H7 (cell line): ENCODE data around the gene ECPAS. TPM values are rescaled to one million over a fixed set of nuclear protein-coding genes. Genes with fewer than 3 reads are reported as not detected.
A peak's percentile ranks its signal among the peaks of the same experiment; 100 is the strongest.
"Not testable (repeated sequence)": the region's sequence is repeated elsewhere in the genome, so short reads cannot be mapped to it uniquely, and the experiment has no call there.

ENCODE experiments used
- DNase-seq: peaks from one replicate; pipeline ENCODE4 v3.0.0; 2012
- H3K27me3 ChIP-seq: 2 replicates; pipeline ENCODE4 v1.6.0; 2011; ENCODE audit warnings: mild to moderate bottlenecking, low read length; ENCODE audit not compliant: control insufficient read depth, insufficient read depth
- H3K36me3 ChIP-seq: replicated peaks from 2 replicates; pipeline ENCODE4 v1.5.1; 2011; ENCODE audit warnings: low read length; ENCODE audit not compliant: control insufficient read depth, insufficient read depth
- H3K4me3 ChIP-seq: 2 replicates; pipeline ENCODE4 v1.5.1; 2011; ENCODE audit warnings: low read depth, mild to moderate bottlenecking, control low read depth, low read length, moderate library complexity; ENCODE audit not compliant: insufficient read depth
- total RNA-seq: library from RNA; depleted of rRNA; stranded (reverse); fragments of >200 nt; shearing (Covaris generic); gene quantifications from 2 replicates; pipeline ENCODE4 v1.2.3, GENCODE V29; 2014

The ECPAS gene
- total RNA-seq, 1 experiment from 2014 or later = 92.6 TPM

DNA sequence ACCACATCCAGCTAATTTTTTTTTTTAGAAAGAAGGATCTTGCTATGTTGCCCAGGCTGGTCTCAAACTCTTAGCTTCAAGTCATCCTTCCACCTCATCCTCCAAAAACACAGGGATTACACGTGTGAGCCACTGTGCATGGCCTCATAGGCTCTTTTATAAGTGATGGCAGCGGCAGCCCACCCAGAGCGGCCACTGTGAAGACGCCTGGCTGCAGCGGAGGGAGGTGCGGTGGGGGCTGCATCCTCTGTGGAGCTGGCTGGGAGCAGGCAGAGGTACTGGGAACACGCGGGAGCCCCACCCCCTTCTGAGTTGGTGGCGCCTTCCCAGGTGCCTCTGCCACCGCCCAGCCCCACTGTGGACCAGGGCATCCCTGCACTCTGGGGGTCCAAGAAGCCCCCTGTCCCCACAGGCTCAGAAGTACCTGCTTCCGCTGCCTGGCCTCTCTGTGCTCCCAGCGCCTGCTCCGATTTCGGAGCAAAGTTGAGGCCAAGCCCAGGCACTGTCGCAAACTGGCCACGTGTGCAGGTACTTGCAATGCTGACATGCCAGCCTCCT, 16.9 kb upstream of the ECPAS start:
- Histone ChIP-seq H3K27me3 (no peaks in the 10 kb centered on the region), H3K4me3 (no peak overlapping the region), H3K36me3 (no peaks in the 10 kb centered on the region)
- peak; percentile 45 for DNase-seq

DNA sequence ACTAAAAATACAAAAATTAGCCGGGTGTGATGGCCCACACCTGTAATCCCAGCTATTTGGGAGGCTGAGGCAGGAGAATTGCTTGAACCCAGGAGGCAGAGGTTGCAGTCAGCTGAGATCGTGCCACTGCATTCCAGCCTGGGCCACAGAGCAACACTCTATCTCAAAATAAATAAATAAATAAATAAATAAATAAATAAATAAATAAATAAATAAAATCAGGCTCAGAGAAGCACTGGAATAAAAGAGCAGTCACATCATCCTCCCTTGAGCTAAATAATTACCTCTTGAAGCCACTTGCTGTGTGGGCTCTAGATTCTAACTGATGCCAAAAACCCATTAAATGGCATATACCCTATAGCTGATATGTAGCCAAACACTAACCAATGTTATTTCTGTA, 13.0 kb upstream of the ECPAS start:
- not testable (repeated sequence) for H3K27me3 ChIP-seq, H3K36me3 ChIP-seq, DNase-seq, H3K4me3 ChIP-seq

DNA sequence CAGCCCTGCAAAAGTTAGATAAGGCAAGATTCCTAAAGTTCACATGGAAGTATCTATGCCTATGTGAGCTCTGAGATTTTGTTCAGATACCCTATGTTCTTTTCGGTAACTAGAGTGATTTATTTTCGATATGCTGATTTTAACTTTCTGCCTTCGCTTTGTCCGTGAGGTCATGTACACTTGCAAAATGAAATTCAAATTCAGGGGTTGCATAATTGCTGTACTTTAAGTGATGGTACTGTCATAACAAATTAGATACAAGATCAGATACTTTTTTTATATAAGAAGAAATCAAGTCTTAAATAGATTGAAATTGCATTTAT, 350 bp upstream of the ECPAS start:
- H3K27me3 ChIP-seq = no peaks in the 10 kb centered on the region
- DNase-seq = no peak
- H3K4me3 ChIP-seq = peak overlapping the region; percentile 80
- H3K36me3 ChIP-seq = no peaks in the 10 kb centered on the region

DNA sequence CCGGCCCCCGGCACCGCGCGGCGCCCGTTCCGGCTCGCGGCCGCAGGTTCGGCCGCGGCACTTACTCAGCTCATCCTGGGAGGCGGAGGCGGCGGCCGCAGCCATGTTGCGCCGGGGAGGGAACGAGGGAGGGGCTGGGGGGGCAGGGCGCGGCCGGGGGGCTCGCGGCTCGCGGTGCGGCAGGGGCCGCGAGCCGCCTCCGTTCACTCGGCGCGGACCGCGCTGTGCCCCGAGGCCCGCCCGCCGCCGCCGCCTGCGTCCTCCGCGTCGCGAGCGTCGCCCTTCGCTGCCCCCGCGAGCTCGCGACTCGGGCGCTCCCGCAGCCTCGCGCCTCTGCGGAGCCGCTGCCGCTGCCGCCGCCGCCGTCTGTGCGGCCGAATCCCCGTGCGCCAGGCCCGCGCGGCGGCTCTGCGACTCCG, 735 bp downstream of the ECPAS start:
- Histone ChIP-seq H3K4me3 (peak overlapping the region; percentile 80), H3K36me3 (no peaks in the 10 kb centered on the region), H3K27me3 (no peaks in the 10 kb centered on the region)
- DNase-seq = peak; percentile 91

DNA sequence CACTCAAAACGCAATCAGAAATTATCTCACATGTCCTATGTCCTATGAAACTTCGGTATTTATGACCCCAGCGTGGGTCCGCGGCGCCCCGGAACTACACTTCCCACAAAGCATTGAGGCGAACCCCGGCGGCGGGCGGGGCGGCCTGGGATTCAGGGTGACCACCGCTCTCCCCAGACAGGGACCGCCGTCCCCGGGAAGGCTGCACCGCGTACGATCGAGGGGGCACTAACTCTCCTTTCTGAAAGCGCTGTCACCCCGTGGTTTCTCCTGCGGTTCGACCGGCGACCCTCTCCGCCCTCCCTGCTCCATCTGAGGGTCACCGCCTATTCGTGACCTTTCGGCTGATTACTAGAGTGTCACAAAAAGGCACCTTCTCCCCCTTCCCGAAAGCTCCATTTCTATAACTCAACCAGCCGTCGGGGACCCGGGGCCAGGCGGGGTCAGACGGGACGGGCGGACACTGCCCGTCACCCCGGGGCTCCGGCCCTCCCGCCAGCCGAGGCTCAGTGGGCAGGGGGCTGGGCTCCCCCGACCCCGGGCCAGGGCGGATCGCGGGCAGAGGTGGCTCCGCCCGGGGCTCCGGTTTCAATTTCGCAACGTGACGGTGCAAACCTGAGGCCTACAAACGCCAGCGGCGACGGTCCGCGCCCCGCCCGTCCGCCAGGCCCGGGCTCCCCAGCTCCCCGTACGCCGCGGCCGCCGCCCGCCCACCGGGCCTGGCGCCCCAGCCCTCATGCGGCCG, 1.3 kb downstream of the ECPAS start:
- Histone ChIP-seq H3K36me3 (no peaks in the 10 kb centered on the region), H3K4me3 (peak overlapping the region; percentile 80), H3K27me3 (no peaks in the 10 kb centered on the region)
- DNase-seq = peak; percentile 94

DNA sequence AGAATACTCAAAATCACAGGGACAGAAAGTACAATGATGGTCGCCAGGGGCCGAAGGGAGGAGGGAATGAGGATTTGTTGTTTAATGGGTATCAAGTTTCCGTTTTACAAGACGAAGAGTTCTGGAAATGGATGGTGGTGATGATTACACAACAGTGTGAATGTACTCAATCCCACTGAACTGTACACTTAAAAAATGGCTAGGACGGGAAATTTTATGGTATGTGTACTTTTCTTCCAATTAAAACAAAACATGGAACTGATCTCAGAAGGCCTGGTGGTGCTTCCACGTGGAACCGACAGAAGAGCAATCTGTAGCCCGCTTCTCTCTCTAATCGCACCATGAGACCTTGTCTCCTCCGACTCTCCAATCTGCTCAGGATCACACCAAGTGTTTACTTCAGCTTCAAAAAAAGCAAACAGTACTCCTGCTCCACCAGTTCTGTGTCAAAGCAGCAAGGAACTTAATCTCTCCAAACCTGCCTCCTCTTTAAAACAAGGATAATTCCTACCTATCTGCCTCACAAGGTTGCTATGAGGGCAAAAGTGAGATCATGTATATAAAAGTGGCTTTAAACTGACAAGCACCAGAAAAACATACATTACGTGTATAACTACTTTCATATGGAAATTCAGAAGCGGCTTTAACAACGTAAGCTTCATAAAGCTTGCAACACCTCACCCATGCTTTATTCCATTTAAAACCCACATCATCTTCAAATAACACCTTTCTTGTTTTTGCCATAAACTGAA, 2.1 kb downstream of the ECPAS start:
- Histone ChIP-seq H3K4me3 (peak overlapping the region; percentile 80), H3K36me3 (no peaks in the 10 kb centered on the region), H3K27me3 (no peaks in the 10 kb centered on the region)
- DNase-seq = no peak

DNA sequence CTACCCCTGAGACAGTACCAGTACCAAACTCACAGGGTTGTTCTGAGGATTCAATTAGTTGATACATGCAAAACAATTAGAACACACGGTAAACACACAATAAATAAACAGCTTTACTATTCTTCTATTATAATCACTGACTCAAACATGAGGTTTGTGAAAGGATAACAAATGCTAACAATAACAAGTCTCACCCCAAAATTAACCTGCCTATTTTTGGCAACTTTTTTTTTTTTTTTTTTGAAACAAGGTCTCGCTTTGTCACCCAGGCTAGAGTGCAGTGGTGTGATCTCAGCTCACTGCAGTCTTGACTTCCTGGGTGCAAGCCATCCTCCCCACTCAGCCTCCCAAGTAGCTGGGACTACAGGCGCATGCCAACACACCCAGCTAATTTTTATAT, 6.5 kb downstream of the ECPAS start:
- H3K4me3 ChIP-seq = no peak overlapping the region
- H3K36me3 ChIP-seq = no peaks in the 10 kb centered on the region
- DNase-seq = no peak
- no peaks in the 10 kb centered on the region for H3K27me3 ChIP-seq

DNA sequence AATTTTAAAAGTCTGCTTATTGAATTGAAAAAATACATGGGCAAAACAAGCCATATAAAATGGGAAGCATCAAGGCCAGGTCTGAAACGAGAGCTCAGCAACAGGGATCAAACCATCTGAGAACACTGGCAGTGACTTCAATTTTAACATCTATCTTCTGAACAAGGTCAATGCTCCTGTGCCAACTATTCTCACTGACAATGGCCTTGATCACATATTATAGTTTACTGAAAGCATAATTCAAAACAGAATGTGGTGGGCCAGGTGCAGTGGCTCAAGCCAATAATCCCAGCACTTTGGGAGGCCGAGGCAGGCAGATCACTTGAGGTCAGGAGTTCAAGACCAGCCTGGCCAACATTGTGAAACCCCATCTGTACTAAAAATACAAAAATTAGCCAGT, 9.0 kb downstream of the ECPAS start:
- no peaks in the 10 kb centered on the region for H3K36me3 ChIP-seq

DNA sequence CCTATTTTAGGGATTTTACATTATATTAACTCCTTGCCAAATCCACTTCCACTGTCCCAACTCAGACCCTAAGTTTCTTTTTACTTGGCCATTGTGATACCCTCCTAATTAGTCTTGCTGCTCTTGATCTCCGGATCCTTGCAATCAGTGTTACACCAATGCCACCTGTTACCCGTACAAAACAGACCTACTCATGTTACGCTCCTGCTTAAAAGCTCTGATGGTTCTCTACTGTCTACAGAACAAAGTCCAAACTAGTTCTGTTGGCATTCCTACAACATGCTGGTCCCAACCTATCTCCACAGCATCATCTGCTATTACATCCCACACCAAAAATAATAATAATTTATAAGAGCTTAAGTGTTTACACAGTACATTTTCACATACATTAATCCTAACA, 9.8 kb downstream of the ECPAS start:
- no peak for DNase-seq

More for the DNA sequence above, 9.0 kb downstream of the ECPAS start:
- no peak for DNase-seq
- Histone ChIP-seq H3K4me3 (no peak overlapping the region), H3K27me3 (no peaks in the 10 kb centered on the region)

DNA sequence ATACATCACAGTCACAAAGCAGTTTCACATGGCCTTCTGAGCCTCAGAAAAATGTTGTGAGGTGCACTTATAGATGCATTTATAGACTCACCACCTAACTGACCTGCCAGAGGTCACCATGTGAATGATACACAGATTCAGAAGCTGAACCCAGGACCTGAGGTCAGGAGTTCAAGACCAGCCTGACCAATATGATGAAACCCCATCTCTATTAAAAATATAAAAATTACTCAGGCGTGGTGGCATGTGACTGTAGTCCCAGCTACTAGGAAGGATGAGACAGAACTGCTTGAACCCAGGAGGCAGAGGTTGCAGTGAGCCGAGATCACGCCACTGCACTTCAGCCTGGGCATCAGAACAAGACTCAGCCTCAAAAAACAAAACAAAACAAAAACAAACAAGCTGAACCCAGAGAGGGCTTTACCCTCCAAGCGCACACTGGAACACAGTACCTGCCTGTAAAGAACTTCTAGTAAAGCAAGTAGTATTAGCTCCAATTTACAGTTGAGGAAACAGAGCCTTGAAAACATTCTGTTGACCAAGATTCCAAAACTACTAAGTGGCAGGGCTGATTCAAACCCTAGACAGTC, 16.3 kb downstream of the ECPAS start:
- Histone ChIP-seq H3K36me3 (no peaks in the 10 kb centered on the region), H3K27me3 (no peaks in the 10 kb centered on the region), H3K4me3 (no peak overlapping the region)
- no peak for DNase-seq

More for the DNA sequence above, 9.8 kb downstream of the ECPAS start:
- Histone ChIP-seq H3K36me3 (no peaks in the 10 kb centered on the region), H3K4me3 (no peak overlapping the region), H3K27me3 (no peaks in the 10 kb centered on the region)

DNA sequence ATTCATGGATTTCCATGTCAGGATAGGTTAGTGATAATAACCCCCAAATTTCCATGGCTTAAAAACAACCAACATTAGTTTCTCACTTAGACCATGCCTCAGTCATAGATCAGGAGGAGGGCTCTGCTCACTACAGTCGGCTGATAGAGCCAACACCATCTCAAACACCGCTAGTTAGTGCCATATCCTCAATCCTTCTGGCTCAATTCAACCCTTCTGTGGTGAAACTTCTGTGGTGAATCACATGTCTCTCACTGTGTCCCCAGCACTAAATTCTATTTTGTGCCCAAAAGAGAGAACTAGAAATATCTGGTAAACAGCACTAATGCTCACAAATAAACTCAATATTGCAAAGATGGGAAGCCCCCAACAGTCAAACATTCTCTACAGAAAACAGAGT, 21.1 kb downstream of the ECPAS start:
- Histone ChIP-seq H3K4me3 (no peak overlapping the region), H3K27me3 (no peaks in the 10 kb centered on the region), H3K36me3 (peaks cover 2% of the 10 kb centered on the region; the same call in 1 of the 2 replicates)
- no peak for DNase-seq

DNA sequence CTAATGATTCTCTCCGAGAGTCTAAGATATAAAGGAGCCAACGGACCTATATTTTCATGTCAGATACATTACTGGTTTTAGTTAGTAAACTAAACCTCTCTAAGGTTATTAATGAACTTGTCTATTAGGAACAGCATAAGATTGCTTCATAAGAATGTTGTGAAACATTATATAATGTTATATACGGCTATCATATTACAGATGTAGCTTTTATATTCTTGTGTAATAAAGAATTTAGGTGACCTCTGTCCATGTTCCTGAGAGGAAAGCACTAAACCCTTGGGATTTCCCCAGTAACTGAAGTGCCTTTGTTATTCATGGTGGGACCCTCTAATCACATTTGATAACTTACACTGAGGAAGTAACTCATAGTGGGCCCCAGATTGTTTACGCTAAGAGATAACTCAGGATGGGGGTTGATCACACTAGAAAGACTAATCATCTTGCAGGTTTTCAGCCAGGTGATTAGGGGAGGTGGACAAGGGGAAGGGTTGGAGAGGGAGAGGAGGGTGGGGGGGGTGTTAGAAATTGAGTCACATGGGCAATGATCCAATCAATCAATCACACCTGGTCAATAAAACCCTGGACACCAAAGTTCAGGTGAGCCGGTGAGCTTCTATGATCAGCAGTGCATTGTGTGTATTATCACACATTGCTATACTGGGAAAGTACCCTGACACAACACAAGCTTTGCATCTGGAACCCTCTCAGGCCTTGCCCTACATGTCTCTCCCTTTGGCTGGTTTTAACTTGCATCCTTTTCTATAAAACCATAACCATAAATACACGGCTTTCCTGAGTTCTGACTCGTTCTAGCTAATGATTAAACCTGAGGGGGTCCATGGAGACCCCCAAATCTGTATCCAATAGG, 25.8 kb downstream of the ECPAS start:
- H3K4me3 ChIP-seq = no peak overlapping the region
- DNase-seq = no peak
- peaks cover 2% of the 10 kb centered on the region; the same call in 1 of the 2 replicates for H3K36me3 ChIP-seq
- no peaks in the 10 kb centered on the region for H3K27me3 ChIP-seq

DNA sequence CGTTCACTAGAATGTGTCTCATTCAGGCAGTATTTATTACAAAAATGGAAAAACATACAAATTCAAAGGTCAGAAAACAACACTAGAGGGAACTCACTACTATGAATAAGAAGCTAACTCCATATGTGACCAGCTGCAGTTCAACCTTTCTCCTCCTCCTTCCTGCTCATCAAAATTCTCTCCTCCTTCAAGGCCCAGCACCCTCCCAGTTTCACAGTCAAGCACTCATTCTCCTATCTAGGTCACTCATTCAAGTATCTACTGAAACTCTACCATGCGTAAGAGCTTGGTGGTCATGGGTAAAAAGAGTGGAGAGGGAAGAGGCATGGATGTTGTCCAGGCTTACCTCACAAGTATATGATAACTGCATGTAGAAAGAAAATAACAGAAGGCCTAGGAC, 27.7 kb downstream of the ECPAS start:
- H3K36me3 ChIP-seq = no peaks in the 10 kb centered on the region
- H3K4me3 ChIP-seq = no peak overlapping the region
- no peaks in the 10 kb centered on the region for H3K27me3 ChIP-seq
- DNase-seq = no peak

DNA sequence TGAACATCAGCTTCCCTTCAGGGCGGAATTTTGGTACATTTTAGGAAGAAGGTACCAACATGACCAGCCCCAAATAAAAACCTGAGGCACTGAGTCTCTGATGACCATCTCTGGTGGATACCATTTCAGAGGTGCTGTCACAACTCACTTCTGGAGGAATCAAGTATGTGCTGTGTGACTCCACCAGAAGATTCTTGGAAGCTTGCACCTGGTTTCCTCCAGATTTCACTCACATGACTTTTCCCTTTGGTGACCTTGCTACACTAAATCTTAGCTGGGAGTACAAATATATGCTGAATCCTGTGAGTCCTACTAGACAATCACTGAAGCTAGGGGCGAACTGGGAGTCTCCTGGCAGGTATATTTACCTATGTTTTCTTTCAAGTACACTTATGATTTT, 28.5 kb downstream of the ECPAS start:
- no peak for DNase-seq
- no peaks in the 10 kb centered on the region for H3K27me3 ChIP-seq
- H3K36me3 ChIP-seq = no peaks in the 10 kb centered on the region
- no peak overlapping the region for H3K4me3 ChIP-seq
